Caco-2 (cell line): ENCODE results near the gene EBF4. TPM values are rescaled to one million over a fixed set of nuclear protein-coding genes. Genes with fewer than 3 reads are reported as not detected.

ENCODE experiments used
- BruUV-seq: library from RNA; stranded (reverse); fragments of 400-500 nt; replicated peaks from 2 replicates; lab custom pipeline; 2021; lab: Mats Ljungman, UMichigan
- CTCF ChIA-PET: fragments of 300-600 bp; sonication (Branson Sonifier 250); formaldehyde crosslinking; loops from one replicate; lab custom pipeline; 2022; ENCODE audit warnings: antibody characterized with exemption; lab: Charles Lee
- POLR2A ChIA-PET: fragments of 300-600 bp; sonication (Branson Sonifier 250); formaldehyde crosslinking; loops from one replicate; lab custom pipeline; 2022; ENCODE audit warnings: antibody characterized with exemption; lab: Charles Lee
- DNase-seq, 2 experiments: peaks; one replicate each; pipeline versions ENCODE4 v3.0.0 to v3.0.0-alpha.2; 2020 to 2022
- H3K27me3 ChIP-seq: replicated peaks from 2 replicates; pipeline ENCODE4 v1.6.0; 2011; ENCODE audit warnings: low read length; ENCODE audit not compliant: control insufficient read depth, insufficient read depth
- H3K36me3 ChIP-seq: 2 replicates; pipeline ENCODE4 v1.5.1; 2011; ENCODE audit warnings: low read length; ENCODE audit not compliant: control insufficient read depth, insufficient read depth
- H3K4me1 ChIP-seq: fragments of 250-450 bp; sonication (Bioruptor Pico); 2 replicates; pipeline ENCODE4 v1.5.1; 2020; ENCODE audit warnings: mild to moderate bottlenecking
- H3K4me3 ChIP-seq: 2 replicates; pipeline ENCODE4 v1.5.1; 2011; ENCODE audit warnings: low read depth, mild to moderate bottlenecking, control low read depth, low read length
- H3K9me3 ChIP-seq: fragments of 250-450 bp; sonication (Bioruptor Pico); 2 replicates; pipeline ENCODE4 v1.5.1; 2020; ENCODE audit warnings: mild to moderate bottlenecking, moderate library complexity
- H3K27ac Mint-ChIP-seq: one replicate; pipeline ENCODE4 v1.8.0; 2022; ENCODE audit warnings: mixed read lengths; ENCODE audit not compliant: unreplicated experiment
- H3K27me3 Mint-ChIP-seq: one replicate; pipeline ENCODE4 v1.8.0; 2022; ENCODE audit warnings: mixed read lengths; ENCODE audit not compliant: insufficient read depth, unreplicated experiment
- H3K36me3 Mint-ChIP-seq: one replicate; pipeline ENCODE4 v1.8.0; 2022; ENCODE audit warnings: mild to moderate bottlenecking, mixed read lengths; ENCODE audit not compliant: insufficient read depth, unreplicated experiment
- H3K4me1 Mint-ChIP-seq: one replicate; pipeline ENCODE4 v1.8.0; 2022; ENCODE audit warnings: low read depth, mixed read lengths; ENCODE audit not compliant: unreplicated experiment
- H3K4me3 Mint-ChIP-seq: one replicate; pipeline ENCODE4 v1.8.0; 2022; ENCODE audit warnings: mild to moderate bottlenecking, moderate library complexity, mixed read lengths; ENCODE audit not compliant: unreplicated experiment
- H3K9me3 Mint-ChIP-seq: one replicate; pipeline ENCODE4 v1.8.0; 2022; ENCODE audit warnings: mixed read lengths; ENCODE audit not compliant: unreplicated experiment
- CTCF ChIP-seq, 2 experiments: fragments of 200-600 bp in 1 of 2; IDR thresholded peaks; 1 replicate in 1 of 2; 2 replicates in 1 of 2; pipeline versions ENCODE4 v1.5.1 to v1.8.0; 2011 to 2022; ENCODE audit warnings: antibody characterized with exemption in 1 of 2, control low read depth in 1 of 2, inconsistent platforms in 1 of 2, low read depth in 1 of 2, low read length in 1 of 2, mild to moderate bottlenecking in 1 of 2, moderate library complexity in 1 of 2; ENCODE audit not compliant: insufficient read depth in 1 of 2, severe bottlenecking in 1 of 2, unreplicated experiment in 1 of 2
- intact Hi-C: fragments of 100-400 bp; cut with micrococcal nuclease; formaldehyde crosslinking; loops from one replicate; pipeline ENCODE4 v1.10.0; 2022; ENCODE audit not compliant: unreplicated experiment
- total RNA-seq: library from RNA; stranded (reverse); gene quantifications from 2 replicates; pipeline ENCODE4 v1.2.3, GENCODE V29; 2022

The EBF4 gene
- total RNA-seq, 1 experiment from 2014 or later, result 7.5 TPM

DNA sequence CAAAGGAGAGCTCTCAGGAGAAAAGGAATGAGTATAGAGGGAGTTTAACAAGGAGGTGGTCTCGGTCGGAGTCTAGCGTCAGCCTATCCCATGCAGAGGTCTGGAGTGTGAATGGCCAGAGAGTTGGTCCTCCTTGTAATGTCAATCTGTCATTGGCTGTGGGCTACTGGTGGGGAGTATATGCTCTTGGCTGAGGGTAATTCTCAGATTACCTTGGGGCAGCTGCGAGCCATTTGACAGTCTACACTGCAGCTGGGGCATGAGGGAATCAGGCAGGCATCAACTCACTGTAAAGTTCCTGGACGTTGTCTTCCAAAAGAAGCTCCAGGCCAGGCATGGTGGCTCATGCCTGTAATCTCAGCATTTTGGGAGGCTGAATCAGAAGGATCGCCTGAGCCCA is 48.1 kb downstream of the EBF4 start:
- no TSS peak for BruUV-seq

GRCh38 chr20:2741463-2741862 is 48.9 kb downstream of the EBF4 start:
- intact Hi-C loops, result no loop called here
- Mint-ChIP-seq H3K4me1 (no peaks in the 10 kb centered on the region), H3K27ac (no peak overlapping the region), H3K36me3 (no peaks in the 10 kb centered on the region), H3K9me3 (no peaks in the 10 kb centered on the region), H3K4me3 (no peak overlapping the region), H3K27me3 (peaks cover 6% of the 10 kb centered on the region)
- H3K9me3 ChIP-seq, result no peaks in the 10 kb centered on the region
- ChIA-PET CTCF (interaction anchor here (0.9 to 1.3 kb wide), 2 partner anchors 10 to 12 kb away, joined by 4 to 5 read pairs; no protein-coding TSS in a partner anchor), POLR2A (no interaction called here)
- no peak for TF ChIP-seq CTCF (IDR thresholded peaks at IDR 0.05; ENCODE audit: insufficient read depth in 1 of 2, low read depth in 1 of 2, low read length in 1 of 2, severe bottlenecking in 1 of 2, unreplicated experiment in 1 of 2)
- H3K36me3 ChIP-seq, result no peaks in the 10 kb centered on the region
- DNase-seq, result no peak
- H3K4me1 ChIP-seq, result no peaks in the 10 kb centered on the region
- H3K4me3 ChIP-seq, result no peak overlapping the region
- BruUV-seq, result no TSS peak
- no peaks in the 10 kb centered on the region for H3K27me3 ChIP-seq

More for the DNA sequence above, 48.1 kb downstream of the EBF4 start:
- ChIA-PET CTCF (interaction anchor here (0.6 to 1.9 kb wide), 4 partner anchors 11 to 196 kb away, joined by 3 to 8 read pairs (median 4); no protein-coding TSS in a partner anchor), POLR2A (no interaction called here)
- Mint-ChIP-seq H3K4me3 (no peak overlapping the region), H3K27me3 (peaks cover 6% of the 10 kb centered on the region), H3K4me1 (no peaks in the 10 kb centered on the region), H3K27ac (no peak overlapping the region), H3K36me3 (no peaks in the 10 kb centered on the region), H3K9me3 (no peaks in the 10 kb centered on the region)
- TF ChIP-seq CTCF (IDR thresholded peaks at IDR 0.05; ENCODE audit: insufficient read depth in 1 of 2, low read depth in 1 of 2, low read length in 1 of 2, severe bottlenecking in 1 of 2, unreplicated experiment in 1 of 2), result no peak
- no peak for DNase-seq
- Histone ChIP-seq H3K4me1 (no peaks in the 10 kb centered on the region), H3K4me3 (no peak overlapping the region), H3K36me3 (no peaks in the 10 kb centered on the region), H3K27me3 (no peaks in the 10 kb centered on the region), H3K9me3 (no peaks in the 10 kb centered on the region)
- intact Hi-C loops, result no loop called here

- ChIA-PET CTCF (interaction anchor here (1.3 kb wide), 1 partner anchor 10 kb away, joined by 5 read pairs; no protein-coding TSS in a partner anchor), POLR2A (interaction anchor here (0.6 kb wide), 1 partner anchor 752 kb away, joined by 3 read pairs; no protein-coding TSS in a partner anchor)
- Mint-ChIP-seq H3K36me3 (no peaks in the 10 kb centered on the region), H3K4me1 (no peaks in the 10 kb centered on the region), H3K27ac (no peak overlapping the region), H3K4me3 (no peak overlapping the region), H3K9me3 (no peaks in the 10 kb centered on the region), H3K27me3 (peaks cover 6% of the 10 kb centered on the region)
- no peak for TF ChIP-seq CTCF (IDR thresholded peaks at IDR 0.05; ENCODE audit: insufficient read depth in 1 of 2, low read depth in 1 of 2, low read length in 1 of 2, severe bottlenecking in 1 of 2, unreplicated experiment in 1 of 2)
- BruUV-seq, result no TSS peak
- intact Hi-C loops, result no loop called here
- no peaks in the 10 kb centered on the region for H3K36me3 ChIP-seq
- DNase-seq, result no peak
- H3K4me1 ChIP-seq, result no peaks in the 10 kb centered on the region
- no peaks in the 10 kb centered on the region for H3K9me3 ChIP-seq
- no peak overlapping the region for H3K4me3 ChIP-seq
- H3K27me3 ChIP-seq, result no peaks in the 10 kb centered on the region
These were observed 49.3 kb downstream of the EBF4 start for GRCh38 chr20:2741881-2742280.
